ENCODE measurements around the gene CALCB.

DNA sequence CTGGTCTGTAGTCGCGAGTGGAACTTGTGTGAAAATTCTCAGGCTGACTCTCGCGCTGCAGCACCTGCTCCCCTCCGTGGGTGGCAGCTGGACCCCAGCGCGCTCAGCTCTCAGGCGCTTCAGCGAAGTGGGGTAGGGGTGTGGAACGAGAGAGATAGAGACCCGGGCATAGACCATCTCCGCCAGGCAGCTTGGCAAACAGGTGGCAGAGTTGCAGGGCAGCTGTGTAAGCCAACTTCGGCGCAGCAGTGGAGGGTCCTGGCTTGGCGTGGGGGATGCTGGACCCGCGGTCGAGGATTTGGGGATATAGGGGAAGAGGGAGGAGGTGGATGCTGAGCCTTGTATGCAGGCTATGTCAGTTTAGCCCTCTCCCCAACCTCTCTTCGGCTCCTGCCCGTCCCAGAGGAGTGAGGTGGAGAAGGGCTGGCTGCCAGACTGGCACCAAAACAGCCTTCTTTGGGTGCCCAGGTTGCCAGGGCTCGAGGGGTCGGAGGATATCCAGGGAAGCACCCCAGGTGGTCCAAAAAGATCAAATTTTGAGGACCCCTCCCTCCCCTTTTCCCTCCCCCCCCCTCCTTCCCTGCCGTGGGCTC lies 746 bp upstream of the CALCB start:
- TF ChIP-seq, protein P1, sequence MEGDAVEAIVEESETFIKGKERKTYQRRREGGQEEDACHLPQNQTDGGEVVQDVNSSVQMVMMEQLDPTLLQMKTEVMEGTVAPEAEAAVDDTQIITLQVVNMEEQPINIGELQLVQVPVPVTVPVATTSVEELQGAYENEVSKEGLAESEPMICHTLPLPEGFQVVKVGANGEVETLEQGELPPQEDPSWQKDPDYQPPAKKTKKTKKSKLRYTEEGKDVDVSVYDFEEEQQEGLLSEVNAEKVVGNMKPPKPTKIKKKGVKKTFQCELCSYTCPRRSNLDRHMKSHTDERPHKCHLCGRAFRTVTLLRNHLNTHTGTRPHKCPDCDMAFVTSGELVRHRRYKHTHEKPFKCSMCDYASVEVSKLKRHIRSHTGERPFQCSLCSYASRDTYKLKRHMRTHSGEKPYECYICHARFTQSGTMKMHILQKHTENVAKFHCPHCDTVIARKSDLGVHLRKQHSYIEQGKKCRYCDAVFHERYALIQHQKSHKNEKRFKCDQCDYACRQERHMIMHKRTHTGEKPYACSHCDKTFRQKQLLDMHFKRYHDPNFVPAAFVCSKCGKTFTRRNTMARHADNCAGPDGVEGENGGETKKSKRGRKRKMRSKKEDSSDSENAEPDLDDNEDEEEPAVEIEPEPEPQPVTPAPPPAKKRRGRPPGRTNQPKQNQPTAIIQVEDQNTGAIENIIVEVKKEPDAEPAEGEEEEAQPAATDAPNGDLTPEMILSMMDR (IDR thresholded peaks at IDR 0.05): no peak
- TF ChIP-seq POLR2A (IDR thresholded peaks at IDR 0.05): no peak
- TF ChIP-seq POLR2AphosphoS5 (IDR thresholded peaks at IDR 0.05): no peak
